NT2/D1 (cell line): ENCODE measurements around the gene WAS.

Experiments
- DNase-seq: peaks from one replicate; pipeline ENCODE4 v3.0.0-alpha.2; 2011; ENCODE audit warnings: low read depth, low spot score
- H3K27me3 ChIP-seq: 2 replicates; pipeline ENCODE4 v1.6.0; 2011; ENCODE audit warnings: mild to moderate bottlenecking; ENCODE audit not compliant: insufficient read length, insufficient read depth
- H3K36me3 ChIP-seq: 2 replicates; pipeline ENCODE4 v1.6.1; 2011; ENCODE audit warnings: mild to moderate bottlenecking, low read length, mixed read lengths; ENCODE audit not compliant: insufficient read depth, insufficient read length
- H3K4me1 ChIP-seq: 2 replicates; pipeline ENCODE4 v1.5.1; 2011; ENCODE audit not compliant: insufficient read depth, insufficient read length
- H3K4me3 ChIP-seq: 2 replicates; pipeline ENCODE4 v1.5.1; 2011; ENCODE audit warnings: low read depth; ENCODE audit not compliant: insufficient read length
- H3K9ac ChIP-seq: 2 replicates; pipeline ENCODE4 v1.6.0; 2011; ENCODE audit warnings: low read depth; ENCODE audit not compliant: insufficient read length
- H3K9me3 ChIP-seq: 2 replicates; pipeline ENCODE4 v1.5.1; 2011; ENCODE audit warnings: mild to moderate bottlenecking, low read length; ENCODE audit not compliant: insufficient read depth
- SUZ12 ChIP-seq: IDR thresholded peaks from 2 replicates; pipeline ENCODE4 v1.6.1; 2011; ENCODE audit not compliant: insufficient read length, insufficient read depth; ENCODE audit errors: extremely low read depth
- YY1 ChIP-seq: IDR thresholded peaks from 2 replicates; pipeline ENCODE4 v1.6.1; 2011; ENCODE audit not compliant: insufficient read length, insufficient read depth
- ZNF274 ChIP-seq: IDR thresholded peaks from 2 replicates; pipeline ENCODE4 v1.6.1; 2011; ENCODE audit warnings: mild to moderate bottlenecking, low read depth, low read length

WAS gene

DNA sequence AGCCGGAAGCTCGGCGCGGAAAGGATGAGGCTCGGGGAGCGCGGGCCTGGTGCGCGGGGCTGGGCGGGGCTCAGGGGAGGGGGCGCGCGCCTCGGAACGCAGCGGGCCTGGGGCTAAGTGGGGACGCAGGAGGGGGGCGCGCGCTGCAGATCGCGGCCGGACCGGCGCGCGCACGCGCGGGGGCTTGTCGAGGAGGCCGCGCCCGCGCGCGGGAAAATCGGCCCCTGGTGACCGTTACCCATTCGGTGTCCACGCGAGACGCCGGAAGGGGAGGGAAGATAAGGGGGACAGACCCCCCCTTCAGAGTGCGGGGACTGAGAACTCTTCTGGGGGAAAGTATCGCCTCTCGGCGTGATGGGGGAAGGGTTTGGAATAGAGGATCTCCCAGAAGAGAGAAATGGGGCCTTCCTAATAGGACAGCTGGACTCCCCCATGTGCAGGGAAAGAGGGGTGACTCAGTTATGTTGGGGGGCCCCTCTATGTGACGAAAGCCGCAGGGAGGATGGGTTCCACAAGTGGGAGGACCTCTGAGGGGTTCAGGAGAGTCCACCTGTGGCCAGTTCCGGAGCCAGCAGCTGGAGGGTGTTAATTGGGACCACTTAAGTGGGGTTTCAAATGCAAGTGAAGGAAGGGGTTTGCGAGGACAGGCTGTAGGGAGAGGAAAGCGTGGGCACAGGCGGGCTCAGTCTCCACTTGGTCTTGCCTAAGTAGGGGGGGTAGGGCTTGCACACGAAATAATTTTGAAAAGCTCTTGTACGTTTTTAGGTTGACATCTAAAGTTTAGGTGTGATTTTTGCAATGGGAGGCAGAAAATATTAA, 13.5 kb downstream of the WAS start:
- no peak for TF ChIP-seq YY1
- TF ChIP-seq SUZ12 = no peak
- no peak for TF ChIP-seq ZNF274
- no peaks in the 10 kb centered on the region for H3K9me3 ChIP-seq
- peaks cover 21% of the 10 kb centered on the region for H3K4me1 ChIP-seq
- DNase-seq = no peak
- peak overlapping the region; percentile 81 for H3K4me3 ChIP-seq
- H3K9ac ChIP-seq = peak overlapping the region; percentile 88
- peaks cover 28% of the 10 kb centered on the region for H3K27me3 ChIP-seq
- H3K36me3 ChIP-seq = peaks cover 36% of the 10 kb centered on the region

DNA sequence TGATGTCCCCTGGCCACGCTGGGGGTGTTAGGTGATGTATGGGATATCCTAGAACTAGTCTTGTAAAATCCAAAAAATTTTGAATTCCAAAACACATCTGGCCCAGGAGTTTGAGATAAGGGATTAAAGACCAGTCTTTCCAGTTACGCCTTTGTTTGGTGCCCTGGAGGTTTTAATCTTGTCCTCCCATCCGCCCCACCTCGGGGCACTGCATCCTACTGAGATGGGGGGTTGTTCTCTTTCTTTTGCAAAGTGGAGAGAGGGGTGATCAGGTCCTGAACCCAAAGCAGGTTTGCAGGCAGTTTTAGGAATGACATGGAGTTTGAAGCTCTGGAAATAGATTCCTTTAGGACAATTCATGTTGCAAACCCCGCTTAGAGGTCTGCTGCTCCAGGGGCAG, 14.7 kb downstream of the WAS start:
- Histone ChIP-seq H3K36me3 (peaks cover 48% of the 10 kb centered on the region), H3K9me3 (no peaks in the 10 kb centered on the region), H3K9ac (peak overlapping the region; percentile 50), H3K27me3 (peaks cover 28% of the 10 kb centered on the region), H3K4me3 (no peak overlapping the region), H3K4me1 (peaks cover 28% of the 10 kb centered on the region)
- TF ChIP-seq ZNF274 (no peak), YY1 (no peak), SUZ12 (no peak)
- no peak for DNase-seq

DNA sequence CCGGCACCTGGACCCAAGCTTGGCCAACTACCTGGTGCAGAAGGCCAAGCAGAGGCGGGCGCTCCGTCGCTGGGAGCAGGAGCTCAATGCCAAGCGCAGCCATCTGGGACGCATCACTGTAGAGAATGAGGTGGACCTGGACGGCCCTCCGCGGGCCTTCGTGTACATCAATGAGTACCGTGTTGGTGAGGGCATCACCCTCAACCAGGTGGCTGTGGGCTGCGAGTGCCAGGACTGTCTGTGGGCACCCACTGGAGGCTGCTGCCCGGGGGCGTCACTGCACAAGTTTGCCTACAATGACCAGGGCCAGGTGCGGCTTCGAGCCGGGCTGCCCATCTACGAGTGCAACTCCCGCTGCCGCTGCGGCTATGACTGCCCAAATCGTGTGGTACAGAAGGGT, 16.6 kb downstream of the WAS start:
- TF ChIP-seq ZNF274 (no peak), YY1 (no peak), SUZ12 (no peak)
- H3K4me1 ChIP-seq = peaks cover 24% of the 10 kb centered on the region
- H3K27me3 ChIP-seq = peaks cover 9% of the 10 kb centered on the region
- no peak overlapping the region for H3K4me3 ChIP-seq
- no peaks in the 10 kb centered on the region for H3K9me3 ChIP-seq
- H3K9ac ChIP-seq = no peak overlapping the region
- no peak for DNase-seq
- H3K36me3 ChIP-seq = peaks cover 60% of the 10 kb centered on the region

DNA sequence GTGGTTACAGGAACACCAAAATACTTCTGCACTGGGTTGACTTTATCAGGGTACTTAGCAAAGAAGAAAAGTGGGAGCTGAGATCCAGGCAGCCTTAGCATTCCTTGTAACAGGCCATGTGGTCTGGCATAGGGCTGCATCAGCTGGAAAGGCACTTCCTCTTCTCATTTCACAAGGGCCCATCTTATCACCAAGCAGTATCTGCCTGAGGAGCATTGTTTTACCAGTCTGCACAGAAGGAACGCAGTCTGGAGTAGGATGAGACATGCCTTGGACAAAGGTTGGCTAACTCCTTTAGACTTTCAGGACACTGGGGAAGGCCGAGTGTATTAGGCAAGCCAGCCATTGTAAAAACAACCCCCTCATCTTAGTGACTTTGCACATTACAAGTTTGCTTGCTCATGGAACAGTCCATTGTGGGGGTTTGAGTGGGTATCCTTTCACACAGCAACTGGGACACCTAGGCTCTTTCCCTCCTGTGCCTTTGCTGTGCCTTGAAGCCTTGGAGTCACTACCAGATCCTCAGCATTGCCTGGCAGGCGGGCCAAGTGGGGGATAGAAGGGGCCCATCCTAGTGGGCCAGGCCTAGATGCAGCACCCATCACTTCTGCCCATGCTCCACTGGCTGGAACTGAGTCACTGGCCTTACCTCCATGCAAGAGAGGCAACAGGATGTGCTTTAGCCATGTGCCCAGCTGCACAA, 17.5 kb downstream of the WAS start:
- Histone ChIP-seq H3K9me3 (no peaks in the 10 kb centered on the region), H3K36me3 (peaks cover 69% of the 10 kb centered on the region), H3K4me3 (no peak overlapping the region), H3K9ac (no peak overlapping the region), H3K4me1 (peaks cover 17% of the 10 kb centered on the region), H3K27me3 (peaks cover under 1% of the 10 kb centered on the region)
- TF ChIP-seq ZNF274 = no peak
- no peak for TF ChIP-seq SUZ12
- no peak for TF ChIP-seq YY1
- DNase-seq = no peak

DNA sequence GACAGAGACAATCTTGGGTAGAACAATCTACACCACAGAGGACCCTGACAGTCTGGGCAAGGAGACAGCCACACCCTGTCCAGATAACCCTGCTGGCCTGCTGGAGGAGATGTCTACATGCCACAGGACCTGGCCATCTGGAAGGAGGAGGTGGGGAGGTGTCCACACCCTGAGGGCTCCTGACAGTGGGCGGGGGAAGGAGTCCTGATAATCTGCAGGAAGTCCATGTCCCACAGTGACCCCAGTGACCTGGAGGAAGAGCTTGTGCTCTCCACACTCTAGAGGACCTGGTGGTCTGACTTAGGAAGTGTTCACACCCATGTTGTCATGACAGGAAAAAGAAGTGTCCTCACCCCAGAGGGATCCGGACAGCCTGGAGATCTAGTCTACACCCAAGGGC, 18.4 kb downstream of the WAS start:
- TF ChIP-seq SUZ12 (no peak), ZNF274 (no peak), YY1 (no peak)
- H3K4me1 ChIP-seq = peaks cover 17% of the 10 kb centered on the region

DNA sequence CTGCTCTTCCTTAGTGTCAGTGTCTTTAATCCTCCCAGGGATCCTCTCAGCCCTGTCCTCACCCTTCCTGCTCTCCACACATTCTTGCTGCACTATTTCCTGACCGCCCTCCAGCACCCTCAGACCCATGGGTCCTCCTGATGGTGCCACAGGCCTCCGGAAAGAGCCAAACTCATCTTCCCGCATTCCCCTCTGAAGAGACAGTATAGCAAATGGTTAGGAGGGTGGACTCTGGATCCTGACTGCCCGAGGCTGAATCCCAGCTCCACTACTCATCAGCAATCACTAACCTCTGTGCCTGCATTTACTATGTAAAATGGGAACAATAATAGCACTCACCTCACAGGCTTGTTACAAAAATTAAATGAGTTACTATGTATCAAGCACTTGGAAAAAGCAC, 19.1 kb downstream of the WAS start:
- no peak for DNase-seq
- Histone ChIP-seq H3K36me3 (peaks cover 82% of the 10 kb centered on the region), H3K9ac (no peak overlapping the region)

More for the DNA sequence above, 18.4 kb downstream of the WAS start:
- DNase-seq = no peak
- H3K36me3 ChIP-seq = peaks cover 77% of the 10 kb centered on the region
- no peak overlapping the region for H3K4me3 ChIP-seq
- no peak overlapping the region for H3K9ac ChIP-seq
- H3K27me3 ChIP-seq = no peaks in the 10 kb centered on the region
- H3K9me3 ChIP-seq = no peaks in the 10 kb centered on the region

DNA sequence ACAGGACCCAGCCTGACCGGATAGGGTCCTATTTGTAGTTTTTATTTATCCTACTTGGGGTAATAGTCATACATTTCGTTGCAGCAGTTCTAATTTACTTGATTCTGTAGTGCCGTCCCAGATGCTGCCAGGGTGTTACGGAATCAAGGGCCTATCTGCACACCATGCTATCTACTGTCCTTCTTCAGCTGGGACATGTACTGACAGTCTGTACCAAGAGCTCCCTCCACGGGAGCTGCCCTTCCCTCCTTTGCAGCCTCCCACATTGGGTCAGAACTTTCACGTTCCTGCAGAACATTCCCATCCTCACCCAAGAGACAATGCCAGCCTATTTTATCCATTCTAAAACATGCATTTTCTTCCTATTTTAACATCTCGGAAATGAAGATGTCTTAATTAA, 19.6 kb downstream of the WAS start:
- Histone ChIP-seq H3K9me3 (no peaks in the 10 kb centered on the region), H3K9ac (no peak overlapping the region), H3K4me3 (no peak overlapping the region), H3K27me3 (no peaks in the 10 kb centered on the region), H3K4me1 (peaks cover 17% of the 10 kb centered on the region), H3K36me3 (peaks cover 87% of the 10 kb centered on the region)
- TF ChIP-seq YY1 (no peak), ZNF274 (no peak), SUZ12 (no peak)
- no peak for DNase-seq

More for the DNA sequence above, 19.1 kb downstream of the WAS start:
- Histone ChIP-seq H3K4me3 (no peak overlapping the region), H3K9me3 (no peaks in the 10 kb centered on the region), H3K27me3 (no peaks in the 10 kb centered on the region), H3K4me1 (peaks cover 17% of the 10 kb centered on the region)
- TF ChIP-seq YY1 (no peak), ZNF274 (no peak), SUZ12 (no peak)
